ENCODE measurements around the gene LARGE1.

Gene LARGE1

GRCh38 chr22:33891455-33891854, 28.8 kb downstream of the LARGE1 start:
- no peaks in the 10 kb centered on the region for H3K36me3 ChIP-seq (replicated peaks in 1 of 2; ENCODE audit: control insufficient read depth in 2 of 2, insufficient read depth in 2 of 2, low read length in 2 of 2)
- no peak overlapping the region for H2BK5ac ChIP-seq (ENCODE audit: low read length)
- no peak overlapping the region for H3K9ac ChIP-seq (ENCODE audit: low read depth, low read length, poor library complexity)
- WGBS, 2 donors (ENCODE audit: extremely low coverage in 2 of 2, insufficient read length in 2 of 2, insufficient replicate concordance in 1 of 2), result no CpG with 5 or more reads among the region's 5 CpGs
- no peak overlapping the region for H2AK5ac ChIP-seq (ENCODE audit: low read depth, low read length)
- no peak overlapping the region for H3K27ac ChIP-seq (replicated peaks; ENCODE audit: low read length)
- H2BK15ac ChIP-seq (ENCODE audit: low read length), result no peak overlapping the region
- no peak overlapping the region for H3K4ac ChIP-seq (ENCODE audit: low read length)
- DNase-seq (ENCODE audit: low spot score), result no peak
- no peak overlapping the region for H2AFZ ChIP-seq (ENCODE audit: low read length)
- H3K79me1 ChIP-seq (ENCODE audit: low read depth, low read length), result peaks cover 3% of the 10 kb centered on the region
- no peak overlapping the region for H2BK120ac ChIP-seq (ENCODE audit: low read depth, low read length)
- peaks cover 0 to 4% of the 10 kb centered on the region in 2 donors for H3K4me1 ChIP-seq (ENCODE audit: control insufficient read depth in 2 of 2, insufficient read depth in 1 of 2, low read depth in 1 of 2, low read length in 2 of 2)
- H3K18ac ChIP-seq (ENCODE audit: low read length), result no peak overlapping the region
- H3K23ac ChIP-seq (ENCODE audit: low read depth, low read length, poor library complexity), result no peak overlapping the region
- no peak overlapping the region for H3K14ac ChIP-seq (ENCODE audit: low read length)
- H2BK12ac ChIP-seq (ENCODE audit: low read length), result no peak overlapping the region
- no peak overlapping the region for H3K4me3 ChIP-seq (ENCODE audit: low read length in 2 of 2)
- no peak overlapping the region for H4K91ac ChIP-seq (ENCODE audit: low read depth, low read length, poor library complexity)
- H4K8ac ChIP-seq (ENCODE audit: low read depth, low read length), result no peak overlapping the region
- H3K4me2 ChIP-seq (ENCODE audit: insufficient read depth, low read length, poor library complexity, severe bottlenecking), result no peak overlapping the region
- H3K27me3 ChIP-seq (ENCODE audit: control insufficient read depth in 3 of 3, insufficient read depth in 3 of 3, low read depth in 1 of 3, low read length in 3 of 3), result no peaks in the 10 kb centered on the region
- peaks cover 0 to 6% of the 10 kb centered on the region in 2 donors for H3K9me3 ChIP-seq (replicated peaks in 1 of 2; ENCODE audit: control insufficient read depth in 2 of 2, insufficient read depth in 1 of 2, low read depth in 1 of 2, low read length in 2 of 2)

DNA sequence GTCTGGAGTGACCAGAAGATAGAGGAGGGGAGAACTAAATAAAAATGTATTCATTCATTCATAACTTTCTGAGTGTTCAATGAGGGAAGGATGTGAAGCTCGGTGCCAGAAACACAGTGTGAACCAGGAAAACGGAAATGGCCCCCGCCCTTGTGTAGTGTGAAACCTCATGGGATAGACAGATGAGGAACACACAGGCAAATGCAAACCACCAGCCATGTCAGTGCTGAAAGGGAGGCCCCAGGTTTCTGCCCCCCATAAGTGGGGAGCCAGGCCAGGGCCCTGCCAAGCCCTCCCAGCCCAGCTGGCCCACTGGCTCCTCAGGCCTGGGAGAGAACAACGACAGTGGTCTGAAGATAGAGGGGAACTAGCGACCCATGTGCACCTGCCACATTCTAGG, 30.5 kb downstream of the LARGE1 start:
- DNase-seq (ENCODE audit: low spot score), result no peak
- Histone ChIP-seq H2BK120ac (ENCODE audit: low read depth, low read length) (no peak overlapping the region), H3K4me2 (ENCODE audit: insufficient read depth, low read length, poor library complexity, severe bottlenecking) (no peak overlapping the region), H3K4ac (ENCODE audit: low read length) (no peak overlapping the region), H3K4me3 (ENCODE audit: low read length in 2 of 2) (no peak overlapping the region), H3K27ac (replicated peaks; ENCODE audit: low read length) (no peak overlapping the region), H3K18ac (ENCODE audit: low read length) (no peak overlapping the region), H2BK5ac (ENCODE audit: low read length) (no peak overlapping the region), H3K23ac (ENCODE audit: low read depth, low read length, poor library complexity) (no peak overlapping the region), H2AK5ac (ENCODE audit: low read depth, low read length) (no peak overlapping the region), H3K36me3 (replicated peaks in 1 of 2; ENCODE audit: control insufficient read depth in 2 of 2, insufficient read depth in 2 of 2, low read length in 2 of 2) (no peaks in the 10 kb centered on the region), H3K4me1 (ENCODE audit: control insufficient read depth in 2 of 2, insufficient read depth in 1 of 2, low read depth in 1 of 2, low read length in 2 of 2) (peaks cover 0 to 4% of the 10 kb centered on the region in 2 donors), H3K9me3 (replicated peaks in 1 of 2; ENCODE audit: control insufficient read depth in 2 of 2, insufficient read depth in 1 of 2, low read depth in 1 of 2, low read length in 2 of 2) (no peaks in the 10 kb centered on the region), H3K27me3 (ENCODE audit: control insufficient read depth in 3 of 3, insufficient read depth in 3 of 3, low read depth in 1 of 3, low read length in 3 of 3) (no peaks in the 10 kb centered on the region), H3K9ac (ENCODE audit: low read depth, low read length, poor library complexity) (no peak overlapping the region), H4K8ac (ENCODE audit: low read depth, low read length) (no peak overlapping the region), H3K79me1 (ENCODE audit: low read depth, low read length) (peaks cover 3% of the 10 kb centered on the region), H2AFZ (ENCODE audit: low read length) (no peak overlapping the region), H2BK15ac (ENCODE audit: low read length) (no peak overlapping the region), H4K91ac (ENCODE audit: low read depth, low read length, poor library complexity) (no peak overlapping the region), H2BK12ac (ENCODE audit: low read length) (no peak overlapping the region), H3K14ac (ENCODE audit: low read length) (no peak overlapping the region)
- no CpG with 5 or more reads among the region's 5 CpGs for WGBS, 2 donors (ENCODE audit: extremely low coverage in 2 of 2, insufficient read length in 2 of 2, insufficient replicate concordance in 1 of 2)

DNA sequence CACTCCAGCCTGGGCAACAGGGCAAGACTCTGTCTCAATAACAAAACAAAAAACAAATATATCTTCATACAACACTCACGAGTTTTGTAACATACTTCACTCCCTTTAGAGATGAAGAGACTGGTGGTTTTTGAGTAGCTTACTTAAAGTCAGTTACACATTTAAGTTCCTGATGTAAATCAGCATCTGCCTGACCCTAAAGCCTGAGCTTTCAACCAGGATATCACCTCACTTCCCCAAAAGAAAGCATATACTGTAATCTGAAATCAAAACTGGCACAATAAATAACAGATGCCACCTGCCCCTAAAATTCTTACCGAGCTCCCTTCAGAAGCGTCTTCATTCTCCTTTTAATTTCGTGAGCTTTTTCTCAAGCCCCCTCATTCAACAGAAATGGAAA, 31.5 kb downstream of the LARGE1 start:
- H3K23ac ChIP-seq (ENCODE audit: low read depth, low read length, poor library complexity), result no peak overlapping the region
- H2AK5ac ChIP-seq (ENCODE audit: low read depth, low read length), result no peak overlapping the region
- no peak overlapping the region for H4K91ac ChIP-seq (ENCODE audit: low read depth, low read length, poor library complexity)
- H3K36me3 ChIP-seq (replicated peaks in 1 of 2; ENCODE audit: control insufficient read depth in 2 of 2, insufficient read depth in 2 of 2, low read length in 2 of 2), result peaks cover 0 to 2% of the 10 kb centered on the region in 2 donors
- no peak overlapping the region for H3K4me3 ChIP-seq (ENCODE audit: low read length in 2 of 2)
- no CpG with 5 or more reads among the region's 4 CpGs for WGBS, 2 donors (ENCODE audit: extremely low coverage in 2 of 2, insufficient read length in 2 of 2, insufficient replicate concordance in 1 of 2)
- no peaks in the 10 kb centered on the region for H3K9me3 ChIP-seq (replicated peaks in 1 of 2; ENCODE audit: control insufficient read depth in 2 of 2, insufficient read depth in 1 of 2, low read depth in 1 of 2, low read length in 2 of 2)
- H4K8ac ChIP-seq (ENCODE audit: low read depth, low read length), result no peak overlapping the region
- no peak overlapping the region for H2BK120ac ChIP-seq (ENCODE audit: low read depth, low read length)
- H3K4me1 ChIP-seq (ENCODE audit: control insufficient read depth in 2 of 2, insufficient read depth in 1 of 2, low read depth in 1 of 2, low read length in 2 of 2), result peaks cover 0 to 13% of the 10 kb centered on the region in 2 donors
- H3K4ac ChIP-seq (ENCODE audit: low read length), result no peak overlapping the region
- H2AFZ ChIP-seq (ENCODE audit: low read length), result no peak overlapping the region
- no peak overlapping the region for H3K18ac ChIP-seq (ENCODE audit: low read length)
- no peak overlapping the region for H3K4me2 ChIP-seq (ENCODE audit: insufficient read depth, low read length, poor library complexity, severe bottlenecking)
- no peak overlapping the region for H2BK5ac ChIP-seq (ENCODE audit: low read length)
- no peak overlapping the region for H3K27ac ChIP-seq (replicated peaks; ENCODE audit: low read length)
- H3K9ac ChIP-seq (ENCODE audit: low read depth, low read length, poor library complexity), result no peak overlapping the region
- no peaks in the 10 kb centered on the region for H3K27me3 ChIP-seq (ENCODE audit: control insufficient read depth in 3 of 3, insufficient read depth in 3 of 3, low read depth in 1 of 3, low read length in 3 of 3)
- H3K79me1 ChIP-seq (ENCODE audit: low read depth, low read length), result peaks cover 5% of the 10 kb centered on the region
- H3K14ac ChIP-seq (ENCODE audit: low read length), result no peak overlapping the region
- H2BK12ac ChIP-seq (ENCODE audit: low read length), result no peak overlapping the region
- no peak overlapping the region for H2BK15ac ChIP-seq (ENCODE audit: low read length)
- no peak for DNase-seq (ENCODE audit: low spot score)

GRCh38 chr22:33887173-33887572, 33.1 kb downstream of the LARGE1 start:
- Histone ChIP-seq H4K8ac (ENCODE audit: low read depth, low read length) (no peak overlapping the region), H2BK12ac (ENCODE audit: low read length) (no peak overlapping the region), H3K9ac (ENCODE audit: low read depth, low read length, poor library complexity) (no peak overlapping the region), H2AK5ac (ENCODE audit: low read depth, low read length) (no peak overlapping the region), H3K14ac (ENCODE audit: low read length) (no peak overlapping the region), H3K18ac (ENCODE audit: low read length) (no peak overlapping the region), H3K36me3 (replicated peaks in 1 of 2; ENCODE audit: control insufficient read depth in 2 of 2, insufficient read depth in 2 of 2, low read length in 2 of 2) (peaks cover 0 to 2% of the 10 kb centered on the region in 2 donors), H3K27ac (replicated peaks; ENCODE audit: low read length) (no peak overlapping the region), H2BK120ac (ENCODE audit: low read depth, low read length) (no peak overlapping the region), H3K9me3 (replicated peaks in 1 of 2; ENCODE audit: control insufficient read depth in 2 of 2, insufficient read depth in 1 of 2, low read depth in 1 of 2, low read length in 2 of 2) (no peaks in the 10 kb centered on the region), H3K4me1 (ENCODE audit: control insufficient read depth in 2 of 2, insufficient read depth in 1 of 2, low read depth in 1 of 2, low read length in 2 of 2) (peaks cover 0 to 16% of the 10 kb centered on the region in 2 donors), H3K27me3 (ENCODE audit: control insufficient read depth in 3 of 3, insufficient read depth in 3 of 3, low read depth in 1 of 3, low read length in 3 of 3) (no peaks in the 10 kb centered on the region), H3K4me2 (ENCODE audit: insufficient read depth, low read length, poor library complexity, severe bottlenecking) (no peak overlapping the region), H3K23ac (ENCODE audit: low read depth, low read length, poor library complexity) (no peak overlapping the region), H3K4ac (ENCODE audit: low read length) (no peak overlapping the region), H2BK5ac (ENCODE audit: low read length) (no peak overlapping the region), H2AFZ (ENCODE audit: low read length) (no peak overlapping the region), H4K91ac (ENCODE audit: low read depth, low read length, poor library complexity) (no peak overlapping the region), H3K4me3 (ENCODE audit: low read length in 2 of 2) (no peak overlapping the region), H2BK15ac (ENCODE audit: low read length) (no peak overlapping the region), H3K79me1 (ENCODE audit: low read depth, low read length) (peaks cover 5% of the 10 kb centered on the region)
- no CpG with 5 or more reads among the region's 13 CpGs for WGBS, 2 donors (ENCODE audit: extremely low coverage in 2 of 2, insufficient read length in 2 of 2, insufficient replicate concordance in 1 of 2)
- no peak for DNase-seq (ENCODE audit: low spot score)
